ENCODE data around the gene ANAPC2.

DNA sequence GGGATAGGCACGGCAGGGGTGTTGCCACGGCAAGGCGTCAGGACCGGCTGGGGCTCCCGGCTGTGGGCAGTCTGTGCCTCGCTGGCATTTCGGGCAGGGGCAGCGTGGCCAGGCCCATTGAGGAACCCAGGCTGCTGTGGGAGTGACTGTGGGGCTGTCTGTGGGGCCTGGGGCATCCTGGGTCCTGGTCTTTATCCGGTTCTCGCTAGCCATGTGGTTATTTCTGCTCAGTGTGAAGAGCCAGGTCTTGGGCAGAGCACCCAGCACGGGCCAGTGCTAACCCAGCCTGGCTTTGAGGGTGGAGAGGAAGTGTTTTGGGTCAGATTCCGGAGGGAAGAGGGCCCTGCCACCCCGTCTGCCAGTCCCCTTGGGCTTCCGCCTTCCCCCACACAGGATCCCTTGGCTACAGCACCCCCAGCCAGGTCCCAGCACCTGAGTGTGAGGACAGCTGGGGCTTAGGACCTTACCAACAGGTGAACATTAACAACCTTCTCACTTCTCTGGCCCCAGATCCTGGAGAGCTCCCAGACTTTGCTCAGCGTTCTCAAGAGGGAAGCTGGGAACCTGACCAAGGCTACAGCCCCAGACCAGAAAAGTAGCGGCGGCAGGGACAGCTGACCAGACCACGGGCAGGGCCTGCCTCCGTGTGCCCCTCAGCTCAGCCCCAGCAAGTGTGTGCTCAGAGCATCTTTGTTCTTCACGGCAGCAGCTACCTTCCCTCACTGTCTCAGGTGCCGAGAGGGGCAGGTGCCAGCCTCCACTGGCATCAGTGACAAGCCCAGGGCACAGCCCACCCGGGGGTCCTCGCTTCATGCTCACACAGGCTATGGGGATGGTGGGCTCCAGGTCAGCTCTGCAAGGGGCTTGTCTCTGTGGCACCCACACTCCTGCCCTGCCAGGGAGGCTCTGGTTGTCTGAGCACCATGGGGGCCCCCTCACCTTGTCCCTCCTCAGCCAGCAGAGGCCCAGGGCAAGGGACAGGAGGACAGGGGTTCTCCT lies 1.2 kb upstream of the ANAPC2 start:
- TF ChIP-seq, protein P1, sequence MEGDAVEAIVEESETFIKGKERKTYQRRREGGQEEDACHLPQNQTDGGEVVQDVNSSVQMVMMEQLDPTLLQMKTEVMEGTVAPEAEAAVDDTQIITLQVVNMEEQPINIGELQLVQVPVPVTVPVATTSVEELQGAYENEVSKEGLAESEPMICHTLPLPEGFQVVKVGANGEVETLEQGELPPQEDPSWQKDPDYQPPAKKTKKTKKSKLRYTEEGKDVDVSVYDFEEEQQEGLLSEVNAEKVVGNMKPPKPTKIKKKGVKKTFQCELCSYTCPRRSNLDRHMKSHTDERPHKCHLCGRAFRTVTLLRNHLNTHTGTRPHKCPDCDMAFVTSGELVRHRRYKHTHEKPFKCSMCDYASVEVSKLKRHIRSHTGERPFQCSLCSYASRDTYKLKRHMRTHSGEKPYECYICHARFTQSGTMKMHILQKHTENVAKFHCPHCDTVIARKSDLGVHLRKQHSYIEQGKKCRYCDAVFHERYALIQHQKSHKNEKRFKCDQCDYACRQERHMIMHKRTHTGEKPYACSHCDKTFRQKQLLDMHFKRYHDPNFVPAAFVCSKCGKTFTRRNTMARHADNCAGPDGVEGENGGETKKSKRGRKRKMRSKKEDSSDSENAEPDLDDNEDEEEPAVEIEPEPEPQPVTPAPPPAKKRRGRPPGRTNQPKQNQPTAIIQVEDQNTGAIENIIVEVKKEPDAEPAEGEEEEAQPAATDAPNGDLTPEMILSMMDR (IDR thresholded peaks at IDR 0.05) = no peak
- no peak for TF ChIP-seq EZH2 (IDR thresholded peaks at IDR 0.05)
